GM23338 (cell line): ENCODE measurements around the gene GPRC5D. TPM values are rescaled to one million over a fixed set of nuclear protein-coding genes. Genes with fewer than 3 reads are reported as not detected.

ENCODE experiments used
- ATAC-seq: fragments of 200-7000 bp; cut with Tn5 transposase; 3 replicates; pipeline ENCODE4 v1.9.1; 2020
- DNase-seq: peaks from one replicate; pipeline ENCODE4 v3.0.0-alpha.2; 2015; ENCODE audit warnings: low spot score
- H2AFZ ChIP-seq: fragments of 200-600 bp; sonication (generic); 2 replicates; pipeline ENCODE4 v1.8.0; 2016; ENCODE audit warnings: antibody characterized with exemption, mild to moderate bottlenecking, moderate library complexity
- H3F3A ChIP-seq: fragments of 200-600 bp; sonication (generic); replicated peaks from 2 replicates; pipeline ENCODE4 v1.8.0; 2017; ENCODE audit warnings: antibody characterized with exemption, mixed run types, low read depth
- H3K27ac ChIP-seq: fragments of 200-600 bp; sonication (generic); 2 replicates; pipeline ENCODE4 v1.6.1; 2016; ENCODE audit warnings: low read depth
- H3K27me3 ChIP-seq: fragments of 200-600 bp; sonication (generic); 2 replicates; pipeline ENCODE4 v1.8.0; 2016; ENCODE audit warnings: mild to moderate bottlenecking, mixed run types, moderate library complexity; ENCODE audit not compliant: insufficient read depth
- H3K36me3 ChIP-seq: fragments of 200-600 bp; sonication (generic); 2 replicates; pipeline ENCODE4 v1.8.0; 2016; ENCODE audit warnings: mild to moderate bottlenecking; ENCODE audit not compliant: insufficient read depth
- H3K4me1 ChIP-seq: fragments of 200-600 bp; sonication (generic); 2 replicates; pipeline ENCODE4 v1.8.0; 2016; ENCODE audit warnings: mild to moderate bottlenecking, moderate library complexity; ENCODE audit not compliant: insufficient read depth
- H3K4me2 ChIP-seq: fragments of 200-600 bp; sonication (generic); 2 replicates; pipeline ENCODE4 v1.7.1; 2017; ENCODE audit warnings: mixed run types
- H3K4me3 ChIP-seq: fragments of 200-600 bp; sonication (generic); 2 replicates; pipeline ENCODE4 v1.6.1; 2016; ENCODE audit warnings: mixed run types
- H3K79me2 ChIP-seq: fragments of 200-600 bp; sonication (generic); replicated peaks from 2 replicates; pipeline ENCODE4 v1.8.0; 2017; ENCODE audit warnings: mild to moderate bottlenecking; ENCODE audit not compliant: insufficient read depth
- H3K9me2 ChIP-seq: fragments of 200-600 bp; sonication (generic); 2 replicates; pipeline ENCODE4 v1.8.0; 2017; ENCODE audit not compliant: insufficient read depth
- H4K20me1 ChIP-seq: fragments of 200-600 bp; sonication (generic); replicated peaks from 2 replicates; pipeline ENCODE4 v1.8.0; 2017; ENCODE audit warnings: mild to moderate bottlenecking; ENCODE audit not compliant: insufficient read depth
- H3K27ac Mint-ChIP-seq: 2 replicates; pipeline ENCODE4 v1.8.0; 2020; ENCODE audit warnings: inconsistent platforms, mild to moderate bottlenecking, moderate library complexity, mixed read lengths
- H3K27me3 Mint-ChIP-seq: 3 replicates; pipeline ENCODE4 v1.8.0; 2022; ENCODE audit warnings: low read depth, mild to moderate bottlenecking, moderate library complexity, mixed read lengths, inconsistent platforms; ENCODE audit not compliant: insufficient read depth, poor library complexity
- H3K36me3 Mint-ChIP-seq: 3 replicates; pipeline ENCODE4 v1.8.0; 2021; ENCODE audit warnings: low read depth, mild to moderate bottlenecking, inconsistent platforms, moderate library complexity, mixed read lengths
- H3K4me1 Mint-ChIP-seq: 3 replicates; pipeline ENCODE4 v1.8.0; 2020; ENCODE audit warnings: mild to moderate bottlenecking, inconsistent platforms, mixed read lengths
- H3K4me3 Mint-ChIP-seq: 3 replicates; pipeline ENCODE4 v1.8.0; 2021; ENCODE audit warnings: moderate library complexity, mild to moderate bottlenecking, inconsistent platforms, mixed read lengths
- H3K9me3 Mint-ChIP-seq: 3 replicates; pipeline ENCODE4 v1.8.0; 2020; ENCODE audit warnings: moderate library complexity, mild to moderate bottlenecking, inconsistent platforms, mixed read lengths
- CREB1 ChIP-seq: fragments of 250-450 bp; sonication (Bioruptor Pico); IDR thresholded peaks from 2 replicates; pipeline ENCODE4 v1.5.0; 2020; ENCODE audit warnings: low read depth, mild to moderate bottlenecking, moderate library complexity
- CTCF ChIP-seq, 2 experiments: fragments of 200-600 bp in 1 of 2; sonication (generic) in 1 of 2; conservative IDR thresholded peaks; 2 replicates each; pipeline versions ENCODE4 v1.5.1 to v1.6.1; 2016 to 2017; ENCODE audit warnings: antibody characterized with exemption in 2 of 2, low read depth in 2 of 2, mild to moderate bottlenecking in 2 of 2, moderate library complexity in 1 of 2
- EZH2 ChIP-seq: fragments of 200-600 bp; sonication (generic); IDR thresholded peaks from one replicate; pipeline ENCODE4 v1.8.0; 2017; ENCODE audit warnings: antibody characterized with exemption, mild to moderate bottlenecking, low read depth; ENCODE audit not compliant: unreplicated experiment
- EZH2phosphoT487 ChIP-seq: fragments of 200-600 bp; sonication (generic); IDR thresholded peaks from one replicate; pipeline ENCODE4 v1.8.1; 2018; ENCODE audit warnings: antibody characterized with exemption; ENCODE audit not compliant: unreplicated experiment
- JUNB ChIP-seq: IDR thresholded peaks from one replicate; pipeline ENCODE4 v1.6.1; 2016; ENCODE audit warnings: antibody characterized with exemption; ENCODE audit not compliant: unreplicated experiment
- POLR2AphosphoS5 ChIP-seq: IDR thresholded peaks from 2 replicates; pipeline ENCODE4 v1.6.1; 2016; ENCODE audit warnings: antibody characterized with exemption, low read depth
- STAT1 ChIP-seq: IDR thresholded peaks from one replicate; pipeline ENCODE4 v1.6.1; 2016; ENCODE audit warnings: antibody characterized with exemption; ENCODE audit not compliant: unreplicated experiment
- ZNF114 ChIP-seq: fragments of 250-450 bp; sonication (Bioruptor Pico); IDR thresholded peaks from 2 replicates; pipeline ENCODE4 v1.5.0; 2020; ENCODE audit warnings: mild to moderate bottlenecking, moderate library complexity
- polyA plus RNA-seq: library from polyadenylated mRNA; unstranded; fragments of >200 nt; fragmentation: Nextera tagmentation; extraction: Ambion mirVana; gene quantifications from 2 replicates; pipeline ENCODE4 v1.2.1, GENCODE V29; 2016
- total RNA-seq: library from RNA; depleted of rRNA; stranded (reverse); fragments of >200 nt; shearing (Covaris generic); gene quantifications from 2 replicates; pipeline ENCODE4 v1.2.3, GENCODE V29; 2014
- TF ChIP-seq, protein P1 (sequence below): fragments of 250-450 bp; sonication (Bioruptor Pico); IDR thresholded peaks from 2 replicates; pipeline ENCODE4 v1.5.0; 2020; ENCODE audit warnings: mild to moderate bottlenecking, moderate library complexity

GPRC5D gene
- total and polyA plus RNA-seq, 2 experiments from 2014 or later, result not detected

DNA sequence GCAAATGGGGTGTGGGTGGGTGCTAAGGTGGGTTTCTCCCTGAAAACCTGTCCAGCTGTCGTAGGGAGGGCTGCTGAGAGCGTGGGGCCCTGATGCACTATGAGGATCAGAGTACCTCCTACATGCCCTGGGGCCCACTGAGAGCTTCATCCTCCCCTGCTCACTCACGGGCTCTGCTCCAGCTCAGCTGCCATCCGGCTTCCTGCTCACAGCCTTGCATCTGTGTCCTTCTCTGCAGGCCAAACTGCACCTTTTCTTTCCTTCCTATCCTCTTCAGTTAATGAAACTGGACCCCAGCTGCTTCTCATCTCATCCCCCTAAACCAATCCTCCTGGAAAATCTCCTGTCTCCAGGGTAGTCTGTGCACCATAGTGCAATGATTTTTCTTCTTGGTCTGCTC lies 22.2 kb upstream of the GPRC5D start (continued):
- TF ChIP-seq, protein P1, sequence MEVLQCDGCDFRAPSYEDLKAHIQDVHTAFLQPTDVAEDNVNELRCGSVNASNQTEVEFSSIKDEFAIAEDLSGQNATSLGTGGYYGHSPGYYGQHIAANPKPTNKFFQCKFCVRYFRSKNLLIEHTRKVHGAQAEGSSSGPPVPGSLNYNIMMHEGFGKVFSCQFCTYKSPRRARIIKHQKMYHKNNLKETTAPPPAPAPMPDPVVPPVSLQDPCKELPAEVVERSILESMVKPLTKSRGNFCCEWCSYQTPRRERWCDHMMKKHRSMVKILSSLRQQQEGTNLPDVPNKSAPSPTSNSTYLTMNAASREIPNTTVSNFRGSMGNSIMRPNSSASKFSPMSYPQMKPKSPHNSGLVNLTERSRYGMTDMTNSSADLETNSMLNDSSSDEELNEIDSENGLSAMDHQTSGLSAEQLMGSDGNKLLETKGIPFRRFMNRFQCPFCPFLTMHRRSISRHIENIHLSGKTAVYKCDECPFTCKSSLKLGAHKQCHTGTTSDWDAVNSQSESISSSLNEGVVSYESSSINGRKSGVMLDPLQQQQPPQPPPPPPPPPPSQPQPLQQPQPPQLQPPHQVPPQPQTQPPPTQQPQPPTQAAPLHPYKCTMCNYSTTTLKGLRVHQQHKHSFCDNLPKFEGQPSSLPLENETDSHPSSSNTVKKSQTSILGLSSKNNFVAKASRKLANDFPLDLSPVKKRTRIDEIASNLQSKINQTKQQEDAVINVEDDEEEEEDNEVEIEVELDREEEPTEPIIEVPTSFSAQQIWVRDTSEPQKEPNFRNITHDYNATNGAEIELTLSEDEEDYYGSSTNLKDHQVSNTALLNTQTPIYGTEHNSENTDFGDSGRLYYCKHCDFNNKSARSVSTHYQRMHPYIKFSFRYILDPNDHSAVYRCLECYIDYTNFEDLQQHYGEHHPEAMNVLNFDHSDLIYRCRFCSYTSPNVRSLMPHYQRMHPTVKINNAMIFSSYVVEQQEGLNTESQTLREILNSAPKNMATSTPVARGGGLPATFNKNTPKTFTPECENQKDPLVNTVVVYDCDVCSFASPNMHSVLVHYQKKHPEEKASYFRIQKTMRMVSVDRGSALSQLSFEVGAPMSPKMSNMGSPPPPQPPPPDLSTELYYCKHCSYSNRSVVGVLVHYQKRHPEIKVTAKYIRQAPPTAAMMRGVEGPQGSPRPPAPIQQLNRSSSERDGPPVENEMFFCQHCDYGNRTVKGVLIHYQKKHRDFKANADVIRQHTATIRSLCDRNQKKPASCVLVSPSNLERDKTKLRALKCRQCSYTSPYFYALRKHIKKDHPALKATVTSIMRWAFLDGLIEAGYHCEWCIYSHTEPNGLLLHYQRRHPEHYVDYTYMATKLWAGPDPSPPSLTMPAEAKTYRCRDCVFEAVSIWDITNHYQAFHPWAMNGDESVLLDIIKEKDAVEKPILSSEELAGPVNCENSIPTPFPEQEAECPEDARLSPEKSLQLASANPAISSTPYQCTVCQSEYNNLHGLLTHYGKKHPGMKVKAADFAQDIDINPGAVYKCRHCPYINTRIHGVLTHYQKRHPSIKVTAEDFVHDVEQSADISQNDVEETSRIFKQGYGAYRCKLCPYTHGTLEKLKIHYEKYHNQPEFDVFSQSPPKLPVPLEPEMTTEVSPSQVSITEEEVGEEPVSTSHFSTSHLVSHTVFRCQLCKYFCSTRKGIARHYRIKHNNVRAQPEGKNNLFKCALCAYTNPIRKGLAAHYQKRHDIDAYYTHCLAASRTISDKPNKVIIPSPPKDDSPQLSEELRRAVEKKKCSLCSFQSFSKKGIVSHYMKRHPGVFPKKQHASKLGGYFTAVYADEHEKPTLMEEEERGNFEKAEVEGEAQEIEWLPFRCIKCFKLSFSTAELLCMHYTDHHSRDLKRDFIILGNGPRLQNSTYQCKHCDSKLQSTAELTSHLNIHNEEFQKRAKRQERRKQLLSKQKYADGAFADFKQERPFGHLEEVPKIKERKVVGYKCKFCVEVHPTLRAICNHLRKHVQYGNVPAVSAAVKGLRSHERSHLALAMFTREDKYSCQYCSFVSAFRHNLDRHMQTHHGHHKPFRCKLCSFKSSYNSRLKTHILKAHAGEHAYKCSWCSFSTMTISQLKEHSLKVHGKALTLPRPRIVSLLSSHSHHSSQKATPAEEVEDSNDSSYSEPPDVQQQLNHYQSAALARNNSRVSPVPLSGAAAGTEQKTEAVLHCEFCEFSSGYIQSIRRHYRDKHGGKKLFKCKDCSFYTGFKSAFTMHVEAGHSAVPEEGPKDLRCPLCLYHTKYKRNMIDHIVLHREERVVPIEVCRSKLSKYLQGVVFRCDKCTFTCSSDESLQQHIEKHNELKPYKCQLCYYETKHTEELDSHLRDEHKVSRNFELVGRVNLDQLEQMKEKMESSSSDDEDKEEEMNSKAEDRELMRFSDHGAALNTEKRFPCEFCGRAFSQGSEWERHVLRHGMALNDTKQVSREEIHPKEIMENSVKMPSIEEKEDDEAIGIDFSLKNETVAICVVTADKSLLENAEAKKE (CRISPR knock-in tag), result no peak

DNA sequence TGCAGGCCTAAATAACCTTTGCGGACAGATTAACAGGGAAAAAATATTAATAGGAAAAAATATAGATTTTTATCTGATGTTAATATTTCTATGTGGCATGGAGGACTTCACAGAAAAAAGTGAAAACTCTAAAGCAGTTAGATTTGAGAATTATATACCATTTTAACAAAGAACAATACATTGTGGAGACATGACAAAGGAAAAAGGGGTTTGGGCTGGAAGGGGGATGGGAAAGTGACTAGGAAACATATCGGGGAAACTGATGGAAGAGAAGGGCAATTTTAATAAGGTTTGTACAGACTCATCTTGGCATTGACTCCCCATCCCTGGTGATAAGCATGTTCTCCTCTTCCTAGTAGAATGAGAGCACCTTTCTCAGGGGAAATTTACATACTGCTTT lies 21.0 kb upstream of the GPRC5D start:
- Mint-ChIP-seq H3K27ac (no peak overlapping the region), H3K27me3 (no peaks in the 10 kb centered on the region), H3K9me3 (peaks cover 18% of the 10 kb centered on the region), H3K4me1 (no peaks in the 10 kb centered on the region), H3K36me3 (peaks cover 45% of the 10 kb centered on the region), H3K4me3 (no peak overlapping the region)
- Histone ChIP-seq H3K36me3 (peaks cover 13% of the 10 kb centered on the region), H3K9me2 (no peaks in the 10 kb centered on the region), H3K79me2 (no peaks in the 10 kb centered on the region), H3K27ac (no peak overlapping the region), H3F3A (no peaks in the 10 kb centered on the region), H3K27me3 (no peaks in the 10 kb centered on the region), H2AFZ (no peak overlapping the region), H3K4me3 (no peak overlapping the region), H3K4me1 (no peaks in the 10 kb centered on the region), H4K20me1 (no peaks in the 10 kb centered on the region), H3K4me2 (no peak overlapping the region)
- DNase-seq (no peak), ATAC-seq (no peak)
- TF ChIP-seq ZNF114 (no peak), POLR2AphosphoS5 (no peak), CTCF (conservative IDR thresholded peaks at IDR 0.05; ENCODE audit: low read depth in 2 of 2) (no peak), CREB1 (CRISPR knock-in tag) (no peak), EZH2 (no peak), JUNB (no peak), EZH2phosphoT487 (no peak), STAT1 (no peak)
- TF ChIP-seq, protein P1 (CRISPR knock-in tag), result no peak
